ENCODE results near the gene TMEM59L.

GRCh38 chr19:18580311-18580710 lies 32.4 kb upstream of the TMEM59L start:
- TF ChIP-seq, protein P1, sequence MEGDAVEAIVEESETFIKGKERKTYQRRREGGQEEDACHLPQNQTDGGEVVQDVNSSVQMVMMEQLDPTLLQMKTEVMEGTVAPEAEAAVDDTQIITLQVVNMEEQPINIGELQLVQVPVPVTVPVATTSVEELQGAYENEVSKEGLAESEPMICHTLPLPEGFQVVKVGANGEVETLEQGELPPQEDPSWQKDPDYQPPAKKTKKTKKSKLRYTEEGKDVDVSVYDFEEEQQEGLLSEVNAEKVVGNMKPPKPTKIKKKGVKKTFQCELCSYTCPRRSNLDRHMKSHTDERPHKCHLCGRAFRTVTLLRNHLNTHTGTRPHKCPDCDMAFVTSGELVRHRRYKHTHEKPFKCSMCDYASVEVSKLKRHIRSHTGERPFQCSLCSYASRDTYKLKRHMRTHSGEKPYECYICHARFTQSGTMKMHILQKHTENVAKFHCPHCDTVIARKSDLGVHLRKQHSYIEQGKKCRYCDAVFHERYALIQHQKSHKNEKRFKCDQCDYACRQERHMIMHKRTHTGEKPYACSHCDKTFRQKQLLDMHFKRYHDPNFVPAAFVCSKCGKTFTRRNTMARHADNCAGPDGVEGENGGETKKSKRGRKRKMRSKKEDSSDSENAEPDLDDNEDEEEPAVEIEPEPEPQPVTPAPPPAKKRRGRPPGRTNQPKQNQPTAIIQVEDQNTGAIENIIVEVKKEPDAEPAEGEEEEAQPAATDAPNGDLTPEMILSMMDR (IDR thresholded peaks at IDR 0.05), result no peak
- no peak for TF ChIP-seq EP300 (IDR thresholded peaks at IDR 0.05)
- no peak for TF ChIP-seq POLR2A (IDR thresholded peaks at IDR 0.05)
- TF ChIP-seq POLR2AphosphoS5 (IDR thresholded peaks at IDR 0.05), result no peak
